H1 (cell line): ENCODE results near the gene ALK. TPM values are rescaled to one million over a fixed set of nuclear protein-coding genes. Genes with fewer than 3 reads are reported as not detected.

Source experiments
- CEBPB ChIP-seq: IDR thresholded peaks from 2 replicates; pipeline ENCODE4 v1.6.1; 2012; ENCODE audit warnings: low read depth, low read length
- CHD2 ChIP-seq: IDR thresholded peaks from 2 replicates; pipeline ENCODE4 v1.6.1; 2012; ENCODE audit warnings: low read length, improper control_type of control experiment
- GABPA ChIP-seq: IDR thresholded peaks from 2 replicates; pipeline ENCODE4 v1.6.1; 2011; ENCODE audit warnings: mild to moderate bottlenecking, low read length, moderate library complexity, borderline replicate concordance; ENCODE audit not compliant: insufficient read depth
- KDM5A ChIP-seq: fragments of 200-600 bp; IDR thresholded peaks from 2 replicates; pipeline ENCODE4 v1.7.1; 2012; ENCODE audit warnings: mild to moderate bottlenecking, low read length, inconsistent platforms, mixed read lengths
- PHF8 ChIP-seq: fragments of 200-600 bp; sonication (generic); conservative IDR thresholded peaks from 2 replicates; pipeline ENCODE4 v1.7.1; 2012; ENCODE audit warnings: low read depth, mild to moderate bottlenecking, inconsistent platforms, low read length, moderate library complexity
- POLR2A ChIP-seq, 2 experiments: IDR thresholded peaks; 1 replicate in 1 of 2; 2 replicates in 1 of 2; pipeline ENCODE4 v1.6.1; 2011; ENCODE audit warnings: low read depth in 2 of 2, low read length in 2 of 2, mild to moderate bottlenecking in 2 of 2; ENCODE audit errors: control extremely low read depth in 1 of 2
- RNF2 ChIP-seq: fragments of 200-900, 300-1000 bp; sonication (generic); IDR thresholded peaks from 2 replicates; pipeline ENCODE4 v1.7.1; 2016; ENCODE audit warnings: borderline replicate concordance, low read depth, mild to moderate bottlenecking, antibody characterized with exemption, low read length; ENCODE audit not compliant: poor library complexity, severe bottlenecking; ENCODE audit errors: missing control alignments
- polyA plus RNA-seq, 7 experiments: library from polyadenylated mRNA; depleted of rRNA in 3 of 7; stranded (reverse) in 5 of 7; unstranded in 2 of 7; fragments of >200 nt in 5 of 7; fragments of 200-250 nt in 2 of 7; gene quantifications; 1 replicate in 5 of 7; 2 replicates in 1 of 7; 4 replicates in 1 of 7; pipeline versions ENCODE4 v1.2.1 to v1.2.3, GENCODE V29; 2011 to 2013; ENCODE audit warnings: missing spikeins in 2 of 7, mixed read lengths in 2 of 7
- total RNA-seq: library from RNA; stranded (reverse); fragmentation: NEBNext Ultra II Directional; extraction: Animal tissue kit (Norgen Biotek cat#: 25700); gene quantifications from 2 replicates; pipeline ENCODE4 v1.2.1, GENCODE V29; 2021
- TF ChIP-seq, protein P1 (sequence below): fragments of 300-600 bp; sonication (generic); IDR thresholded peaks from 2 replicates; pipeline ENCODE4 v1.7.1; 2012; ENCODE audit warnings: low read length, moderate library complexity, mild to moderate bottlenecking, inconsistent platforms; ENCODE audit not compliant: insufficient replicate concordance
- TF ChIP-seq, protein P2 (sequence below), 3 experiments: IDR thresholded peaks; 1 replicate in 2 of 3; 2 replicates in 1 of 3; pipeline versions ENCODE4 v1.5.1 to v1.6.1; 2011; ENCODE audit warnings: low read length in 3 of 3, mild to moderate bottlenecking in 3 of 3, inconsistent platforms in 2 of 3, low read depth in 1 of 3, moderate library complexity in 1 of 3; ENCODE audit not compliant: insufficient read depth in 1 of 3; ENCODE audit errors: control extremely low read depth in 1 of 3

ALK gene
- total and polyA plus RNA-seq, 2 of the 8 experiments (the other 6 are each of a cell fraction or from before 2014, with no cell fraction given): 0.02 to 0.09 TPM

DNA sequence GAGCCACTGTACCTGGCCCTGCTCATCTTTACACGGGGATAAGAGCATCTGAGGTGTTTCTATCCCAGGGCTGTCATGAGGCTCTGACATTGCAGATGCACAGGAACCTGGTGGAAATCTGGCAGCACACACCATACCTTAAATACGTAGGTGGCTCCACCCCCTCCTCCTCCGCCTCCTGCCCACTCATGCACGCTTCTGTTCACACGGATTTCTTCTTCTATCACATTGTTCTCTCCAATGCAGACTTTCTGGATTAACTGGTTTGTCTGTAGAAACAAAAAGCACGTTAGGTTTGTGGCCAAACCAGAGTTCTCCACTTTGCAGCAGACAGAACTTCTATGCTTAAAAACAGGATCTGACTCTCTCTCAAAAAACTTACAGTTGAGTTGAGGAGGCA lies 688.0 kb downstream of the ALK start (continued):
- TF ChIP-seq, protein P1, sequence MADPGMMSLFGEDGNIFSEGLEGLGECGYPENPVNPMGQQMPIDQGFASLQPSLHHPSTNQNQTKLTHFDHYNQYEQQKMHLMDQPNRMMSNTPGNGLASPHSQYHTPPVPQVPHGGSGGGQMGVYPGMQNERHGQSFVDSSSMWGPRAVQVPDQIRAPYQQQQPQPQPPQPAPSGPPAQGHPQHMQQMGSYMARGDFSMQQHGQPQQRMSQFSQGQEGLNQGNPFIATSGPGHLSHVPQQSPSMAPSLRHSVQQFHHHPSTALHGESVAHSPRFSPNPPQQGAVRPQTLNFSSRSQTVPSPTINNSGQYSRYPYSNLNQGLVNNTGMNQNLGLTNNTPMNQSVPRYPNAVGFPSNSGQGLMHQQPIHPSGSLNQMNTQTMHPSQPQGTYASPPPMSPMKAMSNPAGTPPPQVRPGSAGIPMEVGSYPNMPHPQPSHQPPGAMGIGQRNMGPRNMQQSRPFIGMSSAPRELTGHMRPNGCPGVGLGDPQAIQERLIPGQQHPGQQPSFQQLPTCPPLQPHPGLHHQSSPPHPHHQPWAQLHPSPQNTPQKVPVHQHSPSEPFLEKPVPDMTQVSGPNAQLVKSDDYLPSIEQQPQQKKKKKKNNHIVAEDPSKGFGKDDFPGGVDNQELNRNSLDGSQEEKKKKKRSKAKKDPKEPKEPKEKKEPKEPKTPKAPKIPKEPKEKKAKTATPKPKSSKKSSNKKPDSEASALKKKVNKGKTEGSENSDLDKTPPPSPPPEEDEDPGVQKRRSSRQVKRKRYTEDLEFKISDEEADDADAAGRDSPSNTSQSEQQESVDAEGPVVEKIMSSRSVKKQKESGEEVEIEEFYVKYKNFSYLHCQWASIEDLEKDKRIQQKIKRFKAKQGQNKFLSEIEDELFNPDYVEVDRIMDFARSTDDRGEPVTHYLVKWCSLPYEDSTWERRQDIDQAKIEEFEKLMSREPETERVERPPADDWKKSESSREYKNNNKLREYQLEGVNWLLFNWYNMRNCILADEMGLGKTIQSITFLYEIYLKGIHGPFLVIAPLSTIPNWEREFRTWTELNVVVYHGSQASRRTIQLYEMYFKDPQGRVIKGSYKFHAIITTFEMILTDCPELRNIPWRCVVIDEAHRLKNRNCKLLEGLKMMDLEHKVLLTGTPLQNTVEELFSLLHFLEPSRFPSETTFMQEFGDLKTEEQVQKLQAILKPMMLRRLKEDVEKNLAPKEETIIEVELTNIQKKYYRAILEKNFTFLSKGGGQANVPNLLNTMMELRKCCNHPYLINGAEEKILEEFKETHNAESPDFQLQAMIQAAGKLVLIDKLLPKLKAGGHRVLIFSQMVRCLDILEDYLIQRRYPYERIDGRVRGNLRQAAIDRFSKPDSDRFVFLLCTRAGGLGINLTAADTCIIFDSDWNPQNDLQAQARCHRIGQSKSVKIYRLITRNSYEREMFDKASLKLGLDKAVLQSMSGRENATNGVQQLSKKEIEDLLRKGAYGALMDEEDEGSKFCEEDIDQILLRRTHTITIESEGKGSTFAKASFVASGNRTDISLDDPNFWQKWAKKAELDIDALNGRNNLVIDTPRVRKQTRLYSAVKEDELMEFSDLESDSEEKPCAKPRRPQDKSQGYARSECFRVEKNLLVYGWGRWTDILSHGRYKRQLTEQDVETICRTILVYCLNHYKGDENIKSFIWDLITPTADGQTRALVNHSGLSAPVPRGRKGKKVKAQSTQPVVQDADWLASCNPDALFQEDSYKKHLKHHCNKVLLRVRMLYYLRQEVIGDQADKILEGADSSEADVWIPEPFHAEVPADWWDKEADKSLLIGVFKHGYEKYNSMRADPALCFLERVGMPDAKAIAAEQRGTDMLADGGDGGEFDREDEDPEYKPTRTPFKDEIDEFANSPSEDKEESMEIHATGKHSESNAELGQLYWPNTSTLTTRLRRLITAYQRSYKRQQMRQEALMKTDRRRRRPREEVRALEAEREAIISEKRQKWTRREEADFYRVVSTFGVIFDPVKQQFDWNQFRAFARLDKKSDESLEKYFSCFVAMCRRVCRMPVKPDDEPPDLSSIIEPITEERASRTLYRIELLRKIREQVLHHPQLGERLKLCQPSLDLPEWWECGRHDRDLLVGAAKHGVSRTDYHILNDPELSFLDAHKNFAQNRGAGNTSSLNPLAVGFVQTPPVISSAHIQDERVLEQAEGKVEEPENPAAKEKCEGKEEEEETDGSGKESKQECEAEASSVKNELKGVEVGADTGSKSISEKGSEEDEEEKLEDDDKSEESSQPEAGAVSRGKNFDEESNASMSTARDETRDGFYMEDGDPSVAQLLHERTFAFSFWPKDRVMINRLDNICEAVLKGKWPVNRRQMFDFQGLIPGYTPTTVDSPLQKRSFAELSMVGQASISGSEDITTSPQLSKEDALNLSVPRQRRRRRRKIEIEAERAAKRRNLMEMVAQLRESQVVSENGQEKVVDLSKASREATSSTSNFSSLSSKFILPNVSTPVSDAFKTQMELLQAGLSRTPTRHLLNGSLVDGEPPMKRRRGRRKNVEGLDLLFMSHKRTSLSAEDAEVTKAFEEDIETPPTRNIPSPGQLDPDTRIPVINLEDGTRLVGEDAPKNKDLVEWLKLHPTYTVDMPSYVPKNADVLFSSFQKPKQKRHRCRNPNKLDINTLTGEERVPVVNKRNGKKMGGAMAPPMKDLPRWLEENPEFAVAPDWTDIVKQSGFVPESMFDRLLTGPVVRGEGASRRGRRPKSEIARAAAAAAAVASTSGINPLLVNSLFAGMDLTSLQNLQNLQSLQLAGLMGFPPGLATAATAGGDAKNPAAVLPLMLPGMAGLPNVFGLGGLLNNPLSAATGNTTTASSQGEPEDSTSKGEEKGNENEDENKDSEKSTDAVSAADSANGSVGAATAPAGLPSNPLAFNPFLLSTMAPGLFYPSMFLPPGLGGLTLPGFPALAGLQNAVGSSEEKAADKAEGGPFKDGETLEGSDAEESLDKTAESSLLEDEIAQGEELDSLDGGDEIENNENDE: no peak
- TF ChIP-seq RNF2 (no peak), POLR2A (IDR thresholded peaks at IDR 0.05; ENCODE audit: control extremely low read depth in 1 of 2, low read depth in 2 of 2, low read length in 2 of 2) (no peak), CEBPB (no peak), PHF8 (no peak), CHD2 (no peak), GABPA (no peak), KDM5A (no peak)
- TF ChIP-seq, protein P2, sequence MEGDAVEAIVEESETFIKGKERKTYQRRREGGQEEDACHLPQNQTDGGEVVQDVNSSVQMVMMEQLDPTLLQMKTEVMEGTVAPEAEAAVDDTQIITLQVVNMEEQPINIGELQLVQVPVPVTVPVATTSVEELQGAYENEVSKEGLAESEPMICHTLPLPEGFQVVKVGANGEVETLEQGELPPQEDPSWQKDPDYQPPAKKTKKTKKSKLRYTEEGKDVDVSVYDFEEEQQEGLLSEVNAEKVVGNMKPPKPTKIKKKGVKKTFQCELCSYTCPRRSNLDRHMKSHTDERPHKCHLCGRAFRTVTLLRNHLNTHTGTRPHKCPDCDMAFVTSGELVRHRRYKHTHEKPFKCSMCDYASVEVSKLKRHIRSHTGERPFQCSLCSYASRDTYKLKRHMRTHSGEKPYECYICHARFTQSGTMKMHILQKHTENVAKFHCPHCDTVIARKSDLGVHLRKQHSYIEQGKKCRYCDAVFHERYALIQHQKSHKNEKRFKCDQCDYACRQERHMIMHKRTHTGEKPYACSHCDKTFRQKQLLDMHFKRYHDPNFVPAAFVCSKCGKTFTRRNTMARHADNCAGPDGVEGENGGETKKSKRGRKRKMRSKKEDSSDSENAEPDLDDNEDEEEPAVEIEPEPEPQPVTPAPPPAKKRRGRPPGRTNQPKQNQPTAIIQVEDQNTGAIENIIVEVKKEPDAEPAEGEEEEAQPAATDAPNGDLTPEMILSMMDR (IDR thresholded peaks at IDR 0.05; ENCODE audit: control extremely low read depth in 1 of 3, insufficient read depth in 1 of 3, low read depth in 1 of 3, low read length in 3 of 3): no peak
